Epithelial cell of prostate (primary cell): Measurements from ENCODE around the gene PBX1.

Experiments used
- DNase-seq: peaks from one replicate; pipeline ENCODE4 v3.0.0-alpha.2; 2011; ENCODE audit warnings: low read depth, low spot score
- H3K27ac ChIP-seq: fragments of 450-650 bp; 2 replicates; pipeline ENCODE4 v1.5.1; 2017; ENCODE audit warnings: mild to moderate bottlenecking

Gene PBX1

DNA sequence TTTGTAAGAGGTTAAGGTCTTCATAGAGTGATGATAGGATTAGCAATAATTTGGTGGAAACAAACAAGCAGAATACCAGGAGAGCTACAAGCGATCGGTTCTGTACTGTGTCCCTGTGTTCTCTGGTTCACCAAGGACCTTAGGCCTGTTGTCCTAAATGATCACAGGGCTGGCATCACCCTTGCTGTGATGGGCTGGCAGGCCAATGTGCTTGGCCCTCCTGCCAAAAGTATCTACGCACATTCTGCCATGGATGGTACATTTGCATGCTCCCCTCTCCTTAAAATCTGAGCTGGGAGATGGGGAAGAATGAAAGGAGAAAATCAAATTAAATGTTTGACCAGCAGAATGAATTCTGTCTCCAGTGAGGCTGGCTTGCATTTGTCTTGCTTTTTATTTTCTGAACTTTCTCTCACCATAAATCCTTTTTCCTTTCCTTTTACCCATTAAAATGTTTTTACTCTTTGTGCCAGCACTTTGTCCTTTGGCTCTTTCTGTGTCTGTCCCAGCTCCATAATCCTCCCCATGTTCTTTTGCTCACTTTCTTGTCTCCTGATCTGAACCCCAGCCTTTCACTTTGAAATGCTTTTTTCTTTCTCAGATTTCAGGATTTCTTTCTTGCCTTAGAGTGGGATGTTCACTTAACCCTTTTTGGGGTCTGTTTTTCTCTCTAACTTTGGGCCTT is 51.7 kb downstream of the PBX1 start:
- no peak overlapping the region for H3K27ac ChIP-seq
- no peak for DNase-seq

DNA sequence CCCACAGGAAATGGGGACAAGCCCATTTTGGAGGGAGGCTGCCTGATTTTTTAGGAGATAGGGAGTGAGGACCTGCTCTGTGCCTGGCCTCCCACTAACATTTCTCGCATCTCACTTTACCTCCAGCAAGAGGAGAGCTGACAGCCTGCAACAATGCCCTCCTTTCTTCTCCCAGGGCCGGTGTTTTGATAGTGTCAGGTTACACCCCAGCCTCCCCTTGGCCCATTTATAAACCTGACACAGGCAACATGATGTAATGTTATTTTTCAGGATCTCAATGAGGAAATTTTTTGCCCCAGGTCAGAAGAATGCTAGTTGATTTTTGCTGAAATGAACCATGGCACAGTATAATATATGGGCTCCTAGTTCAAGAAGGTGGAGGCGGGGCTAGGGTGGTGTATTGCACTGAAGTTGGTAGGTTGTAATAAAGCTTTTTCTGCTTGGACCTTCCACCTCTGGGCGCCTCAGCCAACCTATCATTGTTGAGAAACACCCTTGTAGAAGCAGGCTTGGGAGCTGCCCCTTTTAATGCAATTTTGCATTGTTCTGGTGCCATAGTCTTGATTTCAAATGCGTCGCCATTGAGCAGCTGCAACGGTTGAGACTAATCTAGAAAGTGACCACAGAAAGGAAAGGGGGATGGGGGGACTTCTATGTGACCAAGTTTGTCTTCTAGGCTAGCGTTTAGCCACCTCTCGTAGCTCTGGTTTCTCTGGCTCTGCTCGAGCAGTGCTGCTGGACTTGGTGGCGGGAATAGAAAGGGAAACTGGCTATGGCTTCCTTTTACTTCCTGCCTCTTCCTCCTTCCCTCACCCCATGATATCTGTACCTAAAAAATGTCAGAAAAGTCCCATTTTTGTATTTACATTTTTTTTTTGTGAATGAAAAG is 53.0 kb downstream of the PBX1 start:
- H3K27ac ChIP-seq: peak overlapping the region; percentile 9

GRCh38 chr1:164613176-164613575 is 54.2 kb downstream of the PBX1 start:
- no peak overlapping the region for H3K27ac ChIP-seq
- no peak for DNase-seq

More for the DNA sequence above, 53.0 kb downstream of the PBX1 start:
- peak; percentile 57 for DNase-seq

- DNase-seq: no peak
- H3K27ac ChIP-seq: no peak overlapping the region
These were observed 55.3 kb downstream of the PBX1 start for GRCh38 chr1:164614316-164614715.

- DNase-seq: no peak
- H3K27ac ChIP-seq: no peak overlapping the region
These were observed 58.6 kb downstream of the PBX1 start for GRCh38 chr1:164617377-164618201.

DNA sequence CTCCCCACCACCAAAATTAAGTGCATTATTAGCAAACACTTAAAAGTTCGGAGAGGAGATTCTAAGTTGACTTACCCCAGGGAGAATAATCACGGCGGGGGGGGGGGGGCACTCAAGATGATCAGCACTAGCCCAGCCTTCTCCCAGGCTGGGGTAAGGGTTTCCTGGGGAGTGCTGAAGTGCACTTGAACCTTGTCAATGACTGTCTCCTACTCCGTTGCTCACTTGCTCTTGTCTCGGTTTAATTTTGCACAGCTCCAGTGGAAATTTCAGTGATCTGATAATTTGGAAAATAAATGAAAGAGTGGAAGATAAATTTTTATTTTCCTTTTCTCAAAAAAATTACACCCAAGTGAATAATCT is 59.2 kb downstream of the PBX1 start:
- no peak for DNase-seq
- no peak overlapping the region for H3K27ac ChIP-seq

GRCh38 chr1:164619006-164619784 is 60.2 kb downstream of the PBX1 start:
- no peak overlapping the region for H3K27ac ChIP-seq
- DNase-seq: no peak

- no peak for DNase-seq
- no peak overlapping the region for H3K27ac ChIP-seq
These were observed 63.3 kb downstream of the PBX1 start for GRCh38 chr1:164622068-164622845.

DNA sequence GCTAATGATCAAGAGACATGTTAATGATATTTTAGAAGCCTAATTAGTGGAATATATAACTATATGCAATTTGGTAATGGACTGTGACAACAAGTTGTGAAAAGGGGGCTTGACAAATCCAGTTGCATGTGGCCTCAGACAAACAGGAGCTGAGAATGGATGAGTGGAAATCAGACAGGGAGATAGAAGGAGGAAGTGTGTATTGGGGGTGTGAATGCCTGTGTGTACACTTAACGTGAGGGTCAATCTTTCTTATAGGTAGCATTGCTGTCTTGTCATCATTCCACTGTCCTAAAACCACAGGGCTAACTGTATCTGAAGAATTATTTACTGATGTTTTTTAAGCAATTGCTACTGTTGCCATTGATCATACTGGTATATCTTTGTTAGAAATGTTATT is 64.8 kb downstream of the PBX1 start:
- no peak for DNase-seq
- H3K27ac ChIP-seq: no peak overlapping the region

GRCh38 chr1:164624400-164624799 is 65.4 kb downstream of the PBX1 start:
- DNase-seq: no peak
- H3K27ac ChIP-seq: no peak overlapping the region

DNA sequence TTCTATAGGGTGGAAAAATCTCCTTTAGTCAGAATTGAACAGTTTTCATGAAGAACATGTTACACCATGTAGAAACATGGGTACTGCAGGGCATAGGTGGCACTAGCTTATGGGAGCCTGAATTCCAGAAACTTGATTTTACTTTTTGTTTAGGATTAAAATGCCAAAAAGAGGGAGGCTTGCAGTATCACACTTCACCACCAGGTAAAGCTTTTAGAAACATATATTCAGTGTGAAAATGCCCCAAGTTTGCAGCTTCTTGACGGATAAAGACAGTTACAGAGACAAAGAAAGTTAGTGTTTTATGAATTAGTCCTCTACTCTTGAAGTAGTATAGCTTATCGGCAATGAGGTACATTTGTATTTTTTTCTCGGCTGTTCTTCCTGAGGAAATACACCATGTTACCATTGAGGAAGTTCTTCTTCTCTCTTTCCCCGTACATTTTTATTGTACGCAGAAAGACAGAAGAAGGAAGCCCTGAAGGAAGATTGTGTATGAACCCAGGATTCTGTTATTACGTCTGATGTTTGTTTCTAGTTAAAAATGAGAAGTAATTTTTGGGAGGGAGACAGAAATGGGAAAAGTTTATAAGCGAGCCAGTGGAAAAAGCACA is 66.1 kb downstream of the PBX1 start:
- no peak for DNase-seq
- no peak overlapping the region for H3K27ac ChIP-seq

DNA sequence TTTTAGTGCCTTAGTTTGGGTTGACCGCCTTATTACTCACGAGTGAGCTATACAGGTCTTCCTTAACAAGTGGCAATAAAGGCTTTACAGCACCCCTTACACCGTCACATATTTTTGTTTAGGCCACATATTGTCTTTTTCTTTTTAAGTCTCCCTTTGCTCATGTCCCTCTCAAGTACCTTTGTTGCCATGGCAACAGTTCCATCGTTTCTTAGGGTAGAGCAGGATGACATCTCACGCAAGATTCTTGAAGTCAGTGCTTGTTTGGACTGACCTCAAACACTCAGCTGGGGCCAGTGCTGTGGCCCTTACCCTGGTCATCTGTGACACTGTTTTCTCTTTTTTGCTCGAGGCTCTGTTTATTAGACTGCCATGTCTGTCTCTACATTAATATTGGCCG is 69.8 kb downstream of the PBX1 start:
- DNase-seq: no peak
- H3K27ac ChIP-seq: no peak overlapping the region

DNA sequence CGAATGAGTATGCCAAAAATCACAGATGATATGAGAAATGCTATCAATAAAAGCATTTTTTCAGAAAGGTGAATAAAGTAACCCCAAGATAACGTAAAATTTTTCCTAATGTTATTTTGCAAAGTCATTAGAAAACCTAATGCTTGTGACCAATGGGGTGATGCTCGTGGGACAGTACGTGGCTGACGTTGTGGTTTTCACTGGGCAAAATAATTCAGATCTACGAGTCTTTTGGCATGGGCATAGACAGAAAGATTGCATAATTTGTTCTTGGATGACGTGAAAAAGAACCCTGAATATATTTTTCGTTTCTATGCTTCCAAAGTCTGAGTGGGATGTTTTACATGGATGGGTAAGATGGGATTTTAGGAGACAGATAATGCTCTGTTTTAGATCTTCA is 71.0 kb downstream of the PBX1 start:
- DNase-seq: no peak
- H3K27ac ChIP-seq: no peak overlapping the region

GRCh38 chr1:164630626-164631396 is 71.8 kb downstream of the PBX1 start:
- DNase-seq: peak; percentile 69

DNA sequence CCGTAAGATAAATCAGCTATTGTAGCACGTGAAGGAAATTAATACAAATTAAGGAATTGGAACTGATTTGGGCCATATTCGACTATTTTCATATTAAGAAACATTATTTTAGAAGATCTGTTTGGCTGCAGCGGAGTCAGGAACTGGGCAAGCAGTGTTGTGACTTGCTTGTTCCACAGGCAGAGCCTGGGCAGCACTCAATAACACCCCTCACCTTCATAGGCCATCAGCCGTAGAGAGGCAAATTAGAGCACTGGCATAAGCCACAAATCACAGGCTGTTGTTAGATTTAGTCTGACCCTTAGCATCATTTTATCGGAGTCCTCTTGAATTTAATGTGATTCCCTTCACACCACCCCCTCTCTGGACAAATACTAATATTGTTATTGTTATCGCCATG is 72.8 kb downstream of the PBX1 start:
- DNase-seq: no peak
- H3K27ac ChIP-seq: no peak overlapping the region

More at GRCh38 chr1:164630626-164631396, 71.8 kb downstream of the PBX1 start:
- H3K27ac ChIP-seq: no peak overlapping the region

DNA sequence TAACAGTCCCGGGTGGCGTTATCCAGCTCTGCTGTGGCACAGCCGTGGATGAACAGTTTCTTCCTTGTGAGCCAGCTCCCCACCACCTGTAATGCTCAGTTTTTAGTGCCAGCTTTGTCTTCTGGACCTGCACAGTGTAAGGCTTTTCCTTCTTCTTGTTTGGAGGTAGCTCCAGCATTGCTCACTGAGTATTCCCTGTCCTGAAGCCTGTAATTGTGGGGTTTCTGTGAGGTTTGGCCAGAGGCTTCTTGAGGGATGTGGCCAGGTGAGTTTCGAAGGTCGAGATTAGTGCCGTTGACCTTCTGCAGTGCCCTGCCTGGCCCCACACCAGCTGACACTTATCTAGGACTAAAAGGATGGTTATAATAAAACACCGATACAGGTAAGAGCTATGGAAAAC is 75.0 kb downstream of the PBX1 start:
- DNase-seq: no peak
- no peak overlapping the region for H3K27ac ChIP-seq

- H3K27ac ChIP-seq: no peak overlapping the region
- DNase-seq: no peak
These were observed 76.2 kb downstream of the PBX1 start for GRCh38 chr1:164635059-164635802.
